Calu3 (cell line): ENCODE results near the gene CCDC192. TPM values are rescaled to one million over a fixed set of nuclear protein-coding genes. Genes with fewer than 3 reads are reported as not detected.
A peak's percentile ranks its signal among the peaks of the same experiment; 100 is the strongest.

Experiments
- BruUV-seq: library from RNA; stranded (reverse); fragments of 400-500 nt; replicated peaks from 2 replicates; lab custom pipeline; 2021; lab: Mats Ljungman, UMichigan
- CTCF ChIA-PET: fragments of 300-600 bp; sonication (Branson Sonifier 250); formaldehyde crosslinking; loops from one replicate; lab custom pipeline; 2022; ENCODE audit warnings: antibody characterized with exemption; lab: Charles Lee
- DNase-seq: peaks from one replicate; pipeline ENCODE4 v3.0.0; 2022
- H3K27ac Mint-ChIP-seq: one replicate; pipeline ENCODE4 v1.8.0; 2022; ENCODE audit warnings: mixed read lengths; ENCODE audit not compliant: unreplicated experiment
- H3K27me3 Mint-ChIP-seq: one replicate; pipeline ENCODE4 v1.8.0; 2022; ENCODE audit warnings: mixed read lengths; ENCODE audit not compliant: unreplicated experiment
- H3K36me3 Mint-ChIP-seq: one replicate; pipeline ENCODE4 v1.8.0; 2022; ENCODE audit warnings: mild to moderate bottlenecking, moderate library complexity, mixed read lengths; ENCODE audit not compliant: insufficient read depth, unreplicated experiment
- H3K4me1 Mint-ChIP-seq: one replicate; pipeline ENCODE4 v1.8.0; 2022; ENCODE audit warnings: mild to moderate bottlenecking, low read depth, mixed read lengths; ENCODE audit not compliant: unreplicated experiment
- H3K4me3 Mint-ChIP-seq: one replicate; pipeline ENCODE4 v1.8.0; 2022; ENCODE audit warnings: mild to moderate bottlenecking, low read depth, moderate library complexity, mixed read lengths; ENCODE audit not compliant: unreplicated experiment
- H3K9me3 Mint-ChIP-seq: one replicate; pipeline ENCODE4 v1.8.0; 2022; ENCODE audit warnings: low read depth, mixed read lengths; ENCODE audit not compliant: unreplicated experiment
- CTCF ChIP-seq: fragments of 200-600 bp; IDR thresholded peaks from one replicate; pipeline ENCODE4 v1.8.0; 2022; ENCODE audit warnings: antibody characterized with exemption; ENCODE audit not compliant: unreplicated experiment
- intact Hi-C: fragments of 100-400 bp; cut with micrococcal nuclease; formaldehyde crosslinking; loops from one replicate; pipeline ENCODE4 v1.10.0; 2022; ENCODE audit not compliant: unreplicated experiment
- total RNA-seq: library from RNA; stranded (reverse); gene quantifications from 2 replicates; pipeline ENCODE4 v1.2.3, GENCODE V29; 2022

CCDC192 gene
- total RNA-seq, 1 experiment from 2014 or later = 2.5 TPM

- CTCF ChIA-PET = interaction anchor here (0.8 kb wide), 1 partner anchor 99 kb away, joined by 6 read pairs; no protein-coding TSS in a partner anchor
- Mint-ChIP-seq H3K27me3 (no peaks in the 10 kb centered on the region), H3K36me3 (no peaks in the 10 kb centered on the region), H3K4me3 (no peak overlapping the region), H3K9me3 (peaks cover 1% of the 10 kb centered on the region), H3K4me1 (peaks cover 63% of the 10 kb centered on the region), H3K27ac (no peak overlapping the region)
- intact Hi-C loops = no loop called here
- DNase-seq = no peak
- TF ChIP-seq CTCF = no peak
- BruUV-seq = no TSS peak
Observed at GRCh38 chr5:127860291-127860690, 157.1 kb downstream of the CCDC192 start.

GRCh38 chr5:127863161-127863560 lies 160.0 kb downstream of the CCDC192 start:
- BruUV-seq = no TSS peak
- H3K4me3 Mint-ChIP-seq = no peak overlapping the region
- H3K27ac Mint-ChIP-seq = peak overlapping the region; percentile 1
- H3K36me3 Mint-ChIP-seq = no peaks in the 10 kb centered on the region
- H3K9me3 Mint-ChIP-seq = no peaks in the 10 kb centered on the region
- TF ChIP-seq CTCF = no peak
- DNase-seq = no peak
- CTCF ChIA-PET = interaction anchor here (0.6 to 0.9 kb wide), 4 partner anchors 48 to 449 kb away, joined by 3 to 6 read pairs (median 4); no protein-coding TSS in a partner anchor
- intact Hi-C loops = no loop called here
- peaks cover 65% of the 10 kb centered on the region for H3K4me1 Mint-ChIP-seq
- no peaks in the 10 kb centered on the region for H3K27me3 Mint-ChIP-seq

- H3K4me1 Mint-ChIP-seq = peaks cover 59% of the 10 kb centered on the region
- no TSS peak for BruUV-seq
- peak overlapping the region; percentile 1 for H3K27ac Mint-ChIP-seq
- no peak for DNase-seq
- no peak for TF ChIP-seq CTCF
- H3K36me3 Mint-ChIP-seq = no peaks in the 10 kb centered on the region
- H3K4me3 Mint-ChIP-seq = no peak overlapping the region
- CTCF ChIA-PET = interaction anchor here (0.6 kb wide), 1 partner anchor 60 kb away, joined by 3 read pairs; no protein-coding TSS in a partner anchor
- no peaks in the 10 kb centered on the region for H3K9me3 Mint-ChIP-seq
- intact Hi-C loops = no loop called here
- H3K27me3 Mint-ChIP-seq = no peaks in the 10 kb centered on the region
Observed at GRCh38 chr5:127863610-127864395, 160.6 kb downstream of the CCDC192 start.

- H3K9me3 Mint-ChIP-seq = no peaks in the 10 kb centered on the region
- DNase-seq = no peak
Observed at GRCh38 chr5:127864511-127864910, 161.3 kb downstream of the CCDC192 start.

More at GRCh38 chr5:127864511-127864910, 161.3 kb downstream of the CCDC192 start:
- no TSS peak for BruUV-seq
- TF ChIP-seq CTCF = no peak
- no peaks in the 10 kb centered on the region for H3K27me3 Mint-ChIP-seq
- H3K4me3 Mint-ChIP-seq = no peak overlapping the region
- CTCF ChIA-PET = interaction anchor here (3.4 kb wide), 1 partner anchor 8 kb away, joined by 21 read pairs; no protein-coding TSS in a partner anchor
- peaks cover 52% of the 10 kb centered on the region for H3K4me1 Mint-ChIP-seq
- intact Hi-C loops = no loop called here
- H3K36me3 Mint-ChIP-seq = no peaks in the 10 kb centered on the region
- H3K27ac Mint-ChIP-seq = no peak overlapping the region
